ENCODE measurements around the gene BTN1A1.

- TF ChIP-seq CTCF (IDR thresholded peaks at IDR 0.05), result no peak
- TF ChIP-seq EMX1 (CRISPR knock-in tag; IDR thresholded peaks at IDR 0.05), result no peak
- TF ChIP-seq ZNF396 (CRISPR knock-in tag; IDR thresholded peaks at IDR 0.05; ENCODE audit: borderline replicate concordance), result no peak
- no peak for TF ChIP-seq NR2C2 (CRISPR knock-in tag; IDR thresholded peaks at IDR 0.05)
- no peak for TF ChIP-seq ESRRA (CRISPR knock-in tag; IDR thresholded peaks at IDR 0.05; ENCODE audit: borderline replicate concordance)
- no peak for TF ChIP-seq ATF1 (CRISPR knock-in tag; IDR thresholded peaks at IDR 0.05)
- TF ChIP-seq MAX (CRISPR knock-in tag; IDR thresholded peaks at IDR 0.05), result no peak
- TF ChIP-seq TP53 (CRISPR knock-in tag; IDR thresholded peaks at IDR 0.05), result no peak
- TF ChIP-seq SMAD3 (CRISPR knock-in tag; IDR thresholded peaks at IDR 0.05; ENCODE audit: borderline replicate concordance), result no peak
- TF ChIP-seq MYBL2 (CRISPR knock-in tag; IDR thresholded peaks at IDR 0.05), result no peak
- TF ChIP-seq NR1H2 (CRISPR knock-in tag; IDR thresholded peaks at IDR 0.05), result no peak
- TF ChIP-seq USF2 (CRISPR knock-in tag; IDR thresholded peaks at IDR 0.05), result no peak
- no peak for TF ChIP-seq TEAD4 (CRISPR knock-in tag; IDR thresholded peaks at IDR 0.05)
Observed at GRCh38 chr6:26552640-26553188, 52.6 kb downstream of the BTN1A1 start.

All from WTC11 (cell line).